ENCODE data around the gene ATG3. TPM values are rescaled to one million over a fixed set of nuclear protein-coding genes. Genes with fewer than 3 reads are reported as not detected.
"Not testable (repeated sequence)": the region's sequence is repeated elsewhere in the genome, so short reads cannot be mapped to it uniquely, and the experiment has no call there.

ATG3 gene
- polyA plus RNA-seq, 4 donors: 48.2 to 73.0 (median 63.5) TPM

- FAIRE-seq: no peak
- H3K27me3 ChIP-seq (ENCODE audit: control insufficient read depth in 3 of 3, insufficient read depth in 3 of 3, low read length in 3 of 3): no peaks in the 10 kb centered on the region
- 93 to 97% (median 95%) methylated on average over 4 of the region's 4 CpGs for WGBS, 3 donors
- no peak overlapping the region for H3K27ac ChIP-seq (ENCODE audit: low read depth in 1 of 3, low read length in 2 of 3)
- H3K36me3 ChIP-seq (ENCODE audit: control insufficient read depth in 3 of 3, insufficient read depth in 2 of 3, low read depth in 1 of 3, low read length in 3 of 3): no peaks in the 10 kb centered on the region
- H3K9me3 ChIP-seq (ENCODE audit: control insufficient read depth in 2 of 2, insufficient read depth in 1 of 2, low read depth in 1 of 2, low read length in 1 of 2): no peaks in the 10 kb centered on the region
- no peaks in the 10 kb centered on the region for H3K4me1 ChIP-seq (ENCODE audit: control insufficient read depth in 3 of 3, insufficient read depth in 2 of 3, low read depth in 1 of 3, low read length in 2 of 3)
- no peak overlapping the region for H3K4me3 ChIP-seq (ENCODE audit: low read depth in 1 of 3, low read length in 3 of 3)
- no peak for DNase-seq
These were observed 58.3 kb downstream of the ATG3 start for GRCh38 chr3:112503304-112503972.

- no peaks in the 10 kb centered on the region for H3K9me3 ChIP-seq (ENCODE audit: control insufficient read depth in 2 of 2, insufficient read depth in 1 of 2, low read depth in 1 of 2, low read length in 1 of 2)
- no peak overlapping the region for H3K4me3 ChIP-seq (ENCODE audit: low read depth in 1 of 3, low read length in 3 of 3)
- H3K27me3 ChIP-seq (ENCODE audit: control insufficient read depth in 3 of 3, insufficient read depth in 3 of 3, low read length in 3 of 3): no peaks in the 10 kb centered on the region
- DNase-seq (no peak), FAIRE-seq (no peak)
- 86 to 96% (median 95%) methylated on average over 2 of the region's 2 CpGs for WGBS, 3 donors
- H3K36me3 ChIP-seq (ENCODE audit: control insufficient read depth in 3 of 3, insufficient read depth in 2 of 3, low read depth in 1 of 3, low read length in 3 of 3): no peaks in the 10 kb centered on the region
- H3K27ac ChIP-seq (ENCODE audit: low read depth in 1 of 3, low read length in 2 of 3): no peak overlapping the region
- no peaks in the 10 kb centered on the region for H3K4me1 ChIP-seq (ENCODE audit: control insufficient read depth in 3 of 3, insufficient read depth in 2 of 3, low read depth in 1 of 3, low read length in 2 of 3)
These were observed 61.1 kb downstream of the ATG3 start for GRCh38 chr3:112500621-112501020.

- FAIRE-seq: no peak
- 66 to 88% (median 76%) methylated on average over 12 of the region's 12 CpGs for WGBS, 3 donors
These were observed 62.6 kb downstream of the ATG3 start, which contains the start of gene BTLA for GRCh38 chr3:112498914-112499711. BTLA (minus strand) TSS chr3:112499472; CDS start chr3:112499358, 114 bp downstream.

GRCh38 chr3:112497897-112498548 lies 63.7 kb downstream of the ATG3 start:
- no peaks in the 10 kb centered on the region for H3K36me3 ChIP-seq (ENCODE audit: control insufficient read depth in 3 of 3, insufficient read depth in 2 of 3, low read depth in 1 of 3, low read length in 3 of 3)
- DNase-seq (no peak), FAIRE-seq (no peak)
- 77 to 90% (median 78%) methylated on average over 11 of the region's 11 CpGs for WGBS, 3 donors
- no peak overlapping the region for H3K27ac ChIP-seq (ENCODE audit: low read depth in 1 of 3, low read length in 2 of 3)
- no peaks in the 10 kb centered on the region for H3K9me3 ChIP-seq (ENCODE audit: control insufficient read depth in 2 of 2, insufficient read depth in 1 of 2, low read depth in 1 of 2, low read length in 1 of 2)
- no peaks in the 10 kb centered on the region for H3K4me1 ChIP-seq (ENCODE audit: control insufficient read depth in 3 of 3, insufficient read depth in 2 of 3, low read depth in 1 of 3, low read length in 2 of 3)
- H3K27me3 ChIP-seq (ENCODE audit: control insufficient read depth in 3 of 3, insufficient read depth in 3 of 3, low read length in 3 of 3): no peaks in the 10 kb centered on the region
- H3K4me3 ChIP-seq (ENCODE audit: low read depth in 1 of 3, low read length in 3 of 3): peak overlapping the region in 2 of 3 donors; percentile 9 to 41

More at GRCh38 chr3:112498914-112499711, 62.6 kb downstream of the ATG3 start, which contains the start of gene BTLA:
- H3K9me3 ChIP-seq (ENCODE audit: control insufficient read depth in 2 of 2, insufficient read depth in 1 of 2, low read depth in 1 of 2, low read length in 1 of 2): no peaks in the 10 kb centered on the region
- no peaks in the 10 kb centered on the region for H3K27me3 ChIP-seq (ENCODE audit: control insufficient read depth in 3 of 3, insufficient read depth in 3 of 3, low read length in 3 of 3)
- H3K36me3 ChIP-seq (ENCODE audit: control insufficient read depth in 3 of 3, insufficient read depth in 2 of 3, low read depth in 1 of 3, low read length in 3 of 3): no peaks in the 10 kb centered on the region
- DNase-seq: peak in 1 of 2 donors; percentile 19
- peak within 1 kb of the TSS in 1 of 3 donors; percentile 55 for H3K27ac ChIP-seq (ENCODE audit: low read depth in 1 of 3, low read length in 2 of 3)
- H3K4me1 ChIP-seq (ENCODE audit: control insufficient read depth in 3 of 3, insufficient read depth in 2 of 3, low read depth in 1 of 3, low read length in 2 of 3): no peaks in the 10 kb centered on the region
- peak within 1 kb of the TSS in 2 of 3 donors; percentile 9 to 41 for H3K4me3 ChIP-seq (ENCODE audit: low read depth in 1 of 3, low read length in 3 of 3)

GRCh38 chr3:112496366-112497067 lies 65.2 kb downstream of the ATG3 start:
- Histone ChIP-seq H3K36me3 (ENCODE audit: control insufficient read depth in 3 of 3, insufficient read depth in 2 of 3, low read depth in 1 of 3, low read length in 3 of 3) (no peaks in the 10 kb centered on the region), H3K4me1 (ENCODE audit: control insufficient read depth in 3 of 3, insufficient read depth in 2 of 3, low read depth in 1 of 3, low read length in 2 of 3) (no peaks in the 10 kb centered on the region), H3K27me3 (ENCODE audit: control insufficient read depth in 3 of 3, insufficient read depth in 3 of 3, low read length in 3 of 3) (no peaks in the 10 kb centered on the region), H3K9me3 (ENCODE audit: control insufficient read depth in 2 of 2, insufficient read depth in 1 of 2, low read depth in 1 of 2, low read length in 1 of 2) (no peaks in the 10 kb centered on the region), H3K27ac (ENCODE audit: low read depth in 1 of 3, low read length in 2 of 3) (no peak overlapping the region), H3K4me3 (ENCODE audit: low read depth in 1 of 3, low read length in 3 of 3) (peak overlapping the region in 1 of 3 donors; percentile 6)
- WGBS, 3 donors: 76 to 89% (median 79%) methylated on average over 5 of the region's 5 CpGs
- FAIRE-seq (no peak), DNase-seq (no peak)

GRCh38 chr3:112494448-112494767 lies 67.4 kb downstream of the ATG3 start:
- not testable (repeated sequence) for H3K9me3 ChIP-seq (ENCODE audit: control insufficient read depth in 2 of 2, insufficient read depth in 1 of 2, low read depth in 1 of 2, low read length in 1 of 2); DNase-seq; FAIRE-seq; H3K27me3 ChIP-seq (ENCODE audit: control insufficient read depth in 3 of 3, insufficient read depth in 3 of 3, low read length in 3 of 3); H3K4me3 ChIP-seq (ENCODE audit: low read depth in 1 of 3, low read length in 3 of 3); H3K36me3 ChIP-seq (ENCODE audit: control insufficient read depth in 3 of 3, insufficient read depth in 2 of 3, low read depth in 1 of 3, low read length in 3 of 3); H3K27ac ChIP-seq (ENCODE audit: low read depth in 1 of 3, low read length in 2 of 3); H3K4me1 ChIP-seq (ENCODE audit: control insufficient read depth in 3 of 3, insufficient read depth in 2 of 3, low read depth in 1 of 3, low read length in 2 of 3)
- 91 to 93% (median 93%) methylated on average over 3 of the region's 3 CpGs for WGBS, 3 donors

- 90 to 98% (median 95%) methylated on average over 1 of the region's 1 CpG for WGBS, 3 donors
- no peaks in the 10 kb centered on the region for H3K9me3 ChIP-seq (ENCODE audit: control insufficient read depth in 2 of 2, insufficient read depth in 1 of 2, low read depth in 1 of 2, low read length in 1 of 2)
- H3K4me1 ChIP-seq (ENCODE audit: control insufficient read depth in 3 of 3, insufficient read depth in 2 of 3, low read depth in 1 of 3, low read length in 2 of 3): no peaks in the 10 kb centered on the region
- H3K4me3 ChIP-seq (ENCODE audit: low read depth in 1 of 3, low read length in 3 of 3): no peak overlapping the region
- no peak for DNase-seq
- no peak overlapping the region for H3K27ac ChIP-seq (ENCODE audit: low read depth in 1 of 3, low read length in 2 of 3)
- H3K27me3 ChIP-seq (ENCODE audit: control insufficient read depth in 3 of 3, insufficient read depth in 3 of 3, low read length in 3 of 3): no peaks in the 10 kb centered on the region
- no peak for FAIRE-seq
- no peaks in the 10 kb centered on the region for H3K36me3 ChIP-seq (ENCODE audit: control insufficient read depth in 3 of 3, insufficient read depth in 2 of 3, low read depth in 1 of 3, low read length in 3 of 3)
These were observed 69.6 kb downstream of the ATG3 start for GRCh38 chr3:112492124-112492523.

GRCh38 chr3:112491373-112491772 lies 70.4 kb downstream of the ATG3 start:
- Histone ChIP-seq H3K4me1 (ENCODE audit: control insufficient read depth in 3 of 3, insufficient read depth in 2 of 3, low read depth in 1 of 3, low read length in 2 of 3) (no peaks in the 10 kb centered on the region), H3K27ac (ENCODE audit: low read depth in 1 of 3, low read length in 2 of 3) (no peak overlapping the region), H3K4me3 (ENCODE audit: low read depth in 1 of 3, low read length in 3 of 3) (no peak overlapping the region), H3K27me3 (ENCODE audit: control insufficient read depth in 3 of 3, insufficient read depth in 3 of 3, low read length in 3 of 3) (no peaks in the 10 kb centered on the region), H3K9me3 (ENCODE audit: control insufficient read depth in 2 of 2, insufficient read depth in 1 of 2, low read depth in 1 of 2, low read length in 1 of 2) (no peaks in the 10 kb centered on the region), H3K36me3 (ENCODE audit: control insufficient read depth in 3 of 3, insufficient read depth in 2 of 3, low read depth in 1 of 3, low read length in 3 of 3) (no peaks in the 10 kb centered on the region)
- DNase-seq: peak; percentile 37 to 80
- no peak for FAIRE-seq
